Ectodermal cell (in vitro differentiated cells): Measurements from ENCODE around the gene VPS4B.

Experiments used
- H3K27ac ChIP-seq: 2 replicates; pipeline ENCODE4 v1.7.0; 2013; ENCODE audit warnings: mild to moderate bottlenecking, low read depth, low read length; ENCODE audit not compliant: insufficient read depth, poor library complexity, severe bottlenecking
- H3K27me3 ChIP-seq: 2 replicates; pipeline ENCODE4 v1.7.0; 2013; ENCODE audit warnings: mild to moderate bottlenecking, low read length; ENCODE audit not compliant: insufficient read depth, control insufficient read depth, poor library complexity, severe bottlenecking
- H3K36me3 ChIP-seq: one replicate; pipeline ENCODE4 v1.7.0; 2013; ENCODE audit warnings: low read length; ENCODE audit not compliant: control insufficient read depth, insufficient read depth
- H3K4me1 ChIP-seq: one replicate; pipeline ENCODE4 v1.7.0; 2013; ENCODE audit warnings: low read length; ENCODE audit not compliant: control insufficient read depth, insufficient read depth
- H3K4me3 ChIP-seq: 2 replicates; pipeline ENCODE4 v1.7.0; 2013; ENCODE audit warnings: low read depth, low read length, control low read depth; ENCODE audit not compliant: insufficient read depth
- H3K9me3 ChIP-seq: 2 replicates; pipeline ENCODE4 v1.7.0; 2013; ENCODE audit warnings: mild to moderate bottlenecking, low read length, moderate library complexity; ENCODE audit not compliant: control insufficient read depth
- WGBS, 2 experiments: methylation state at CpG; one replicate each; pipeline ENCODE4 v1.1.7; 2013; ENCODE audit warnings: missing lambda C conversion rate in 2 of 2; 5-methylcytosine and 5-hydroxymethylcytosine counted together

VPS4B gene

DNA sequence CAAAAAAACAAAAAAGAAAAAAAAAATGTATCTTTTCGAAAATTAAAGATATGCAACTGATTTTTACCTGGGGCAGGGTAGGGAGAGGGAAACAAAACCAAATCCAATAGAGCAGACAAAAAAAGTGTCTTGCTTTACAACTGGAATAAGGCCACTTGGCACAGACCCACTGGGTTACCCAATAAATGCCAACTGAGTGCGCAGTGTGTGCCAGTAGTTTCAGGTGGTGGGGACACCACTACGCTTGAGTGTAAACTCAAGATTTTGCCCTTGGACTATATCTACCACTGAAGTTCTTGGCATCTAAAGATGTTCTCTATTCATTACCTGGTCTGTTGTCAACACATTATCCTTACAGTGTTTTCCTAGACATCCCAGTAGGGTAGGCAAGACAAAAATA is 16.3 kb downstream of the VPS4B start:
- no peak overlapping the region for H3K27ac ChIP-seq
- WGBS, 2 experiments = 93 to 98% methylated on average over 3 of the region's 3 CpGs
- H3K36me3 ChIP-seq = peaks cover 45% of the 10 kb centered on the region
- H3K9me3 ChIP-seq = no peaks in the 10 kb centered on the region
- no peak overlapping the region for H3K4me3 ChIP-seq
- no peaks in the 10 kb centered on the region for H3K4me1 ChIP-seq
- no peaks in the 10 kb centered on the region for H3K27me3 ChIP-seq

DNA sequence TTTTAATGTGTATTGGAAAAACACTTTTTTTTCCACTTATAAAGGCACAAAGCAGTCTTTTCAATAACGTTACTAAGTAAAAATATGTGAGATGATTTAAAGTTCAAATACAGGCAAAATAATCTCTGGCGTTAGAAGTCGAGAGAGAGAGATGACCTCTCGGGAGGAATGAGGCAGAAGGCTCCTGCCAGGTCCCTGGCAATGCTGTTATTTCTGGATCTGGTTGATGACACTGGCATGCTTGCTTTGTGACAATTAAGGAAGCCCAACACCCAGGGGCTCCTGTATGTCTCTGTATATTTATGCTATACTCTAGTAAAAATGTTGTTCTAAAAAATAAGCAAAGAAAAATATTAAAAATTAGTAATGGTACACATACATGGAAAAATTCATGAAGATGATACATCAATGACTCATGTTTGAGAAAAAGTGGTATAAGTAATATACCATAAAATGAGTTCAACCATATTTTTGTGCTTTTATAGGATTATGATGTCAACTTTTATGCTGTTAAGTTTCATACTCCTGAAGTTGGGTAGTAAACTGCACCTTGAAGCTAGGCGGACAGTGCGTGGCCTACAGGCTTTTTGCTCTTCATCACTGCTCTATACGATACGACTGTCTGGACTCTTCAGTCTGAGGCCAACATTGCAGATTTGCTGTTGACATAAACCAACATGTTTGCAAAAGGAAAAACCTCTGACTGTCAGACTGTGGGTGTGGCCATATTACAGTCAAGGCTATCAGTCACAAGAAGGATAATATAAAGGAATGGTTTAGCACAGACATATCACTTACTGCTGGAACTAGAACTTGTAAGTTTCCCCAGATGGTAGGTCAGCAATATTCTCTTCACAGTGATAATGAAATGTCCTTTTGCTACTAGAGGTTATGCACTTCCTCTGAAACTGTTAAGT is 19.8 kb downstream of the VPS4B start:
- no peaks in the 10 kb centered on the region for H3K27me3 ChIP-seq
- H3K27ac ChIP-seq = no peak overlapping the region
- H3K4me1 ChIP-seq = no peaks in the 10 kb centered on the region
- H3K4me3 ChIP-seq = no peak overlapping the region
- H3K36me3 ChIP-seq = peaks cover 33% of the 10 kb centered on the region
- WGBS, 2 experiments = 94 to 97% methylated on average over 8 of the region's 8 CpGs
- no peaks in the 10 kb centered on the region for H3K9me3 ChIP-seq

DNA sequence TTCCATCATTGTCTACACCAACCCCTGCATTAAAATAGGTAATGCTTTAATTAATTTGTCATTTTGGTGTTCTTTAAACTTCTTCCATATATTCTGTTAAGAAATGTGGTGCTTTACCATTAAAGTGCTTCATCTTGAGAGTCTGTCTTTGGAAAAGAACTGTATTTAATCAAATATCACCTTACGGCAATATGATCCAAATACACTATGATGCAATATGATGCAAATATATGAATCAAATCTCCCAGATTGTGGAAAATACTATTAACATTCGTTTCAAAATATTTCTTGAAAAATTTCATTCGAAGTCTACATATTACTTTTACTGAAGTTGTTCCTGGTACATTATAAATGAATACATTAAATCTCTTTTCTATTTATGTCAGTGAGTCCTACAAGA is 23.0 kb downstream of the VPS4B start:
- Histone ChIP-seq H3K27ac (no peak overlapping the region), H3K4me1 (no peaks in the 10 kb centered on the region), H3K36me3 (peaks cover 50% of the 10 kb centered on the region), H3K9me3 (no peaks in the 10 kb centered on the region), H3K4me3 (no peak overlapping the region), H3K27me3 (no peaks in the 10 kb centered on the region)
- WGBS, 2 experiments = 100% methylated on average over 3 of the region's 3 CpGs; no CpG with 5 or more reads in 1 of the 2 experiments

DNA sequence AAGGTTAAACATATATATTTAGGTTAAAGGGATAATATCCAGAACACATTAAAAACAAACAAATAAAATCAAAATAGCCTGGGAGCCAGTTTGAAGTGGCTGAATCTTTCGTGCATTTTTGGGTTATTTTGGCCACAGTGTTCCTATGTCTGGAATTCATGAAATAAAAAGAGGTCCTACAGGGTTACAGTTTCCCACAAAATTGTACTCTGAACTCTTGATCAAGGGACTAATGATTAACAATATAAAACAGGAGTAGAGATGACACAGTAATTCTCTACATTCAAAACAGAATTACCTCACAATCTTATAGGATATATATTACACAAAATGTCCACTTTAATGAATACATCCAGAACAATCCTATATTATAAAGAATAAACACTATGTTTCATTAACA is 24.9 kb downstream of the VPS4B start:
- Histone ChIP-seq H3K9me3 (no peaks in the 10 kb centered on the region), H3K4me3 (no peak overlapping the region), H3K36me3 (peaks cover 43% of the 10 kb centered on the region), H3K4me1 (no peaks in the 10 kb centered on the region), H3K27ac (no peak overlapping the region), H3K27me3 (no peaks in the 10 kb centered on the region)
- WGBS, 2 experiments = 100% methylated on average over 1 of the region's 1 CpG

DNA sequence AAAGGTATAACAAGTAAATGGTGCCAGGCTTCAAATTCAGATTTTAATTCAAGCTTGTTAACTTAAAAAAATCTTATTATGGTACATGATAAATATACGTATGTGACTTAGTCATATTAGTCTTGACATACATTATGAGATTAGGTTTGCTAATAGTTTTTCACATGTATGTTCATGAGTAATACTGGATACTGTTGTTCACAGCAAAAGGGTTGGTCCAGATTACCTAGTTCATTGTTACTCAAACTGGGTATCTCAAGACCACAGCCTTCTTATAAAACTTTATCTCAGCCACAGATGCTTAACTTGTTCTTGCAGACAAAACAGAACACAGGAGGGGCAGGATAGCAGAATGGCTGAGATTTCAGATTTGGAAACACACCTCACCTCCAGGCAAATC is 26.8 kb downstream of the VPS4B start:
- Histone ChIP-seq H3K4me1 (no peaks in the 10 kb centered on the region), H3K9me3 (no peaks in the 10 kb centered on the region), H3K36me3 (peaks cover 42% of the 10 kb centered on the region), H3K4me3 (no peak overlapping the region), H3K27ac (no peak overlapping the region), H3K27me3 (no peaks in the 10 kb centered on the region)
- 100% methylated on average over 1 of the region's 1 CpG for WGBS, 2 experiments

DNA sequence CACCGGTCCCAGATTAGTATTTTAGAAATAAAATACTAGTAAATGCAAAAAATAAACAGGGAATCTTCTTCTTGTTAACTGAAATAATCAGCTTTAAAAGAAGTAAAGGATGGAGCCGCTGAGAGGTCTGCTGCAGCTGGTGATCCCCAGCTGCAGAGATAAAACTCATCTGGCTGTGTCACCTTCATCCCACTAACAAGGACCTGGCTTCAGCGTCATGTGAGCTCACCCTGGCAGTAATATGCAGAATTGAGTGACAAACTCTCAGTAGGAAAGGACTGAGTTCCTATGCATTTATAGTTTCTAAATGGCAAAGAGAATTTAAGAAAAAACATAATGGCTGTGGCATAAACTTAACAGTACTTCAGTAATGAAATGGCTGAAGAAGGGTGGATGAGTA is 27.3 kb downstream of the VPS4B start:
- Histone ChIP-seq H3K27ac (no peak overlapping the region), H3K36me3 (peaks cover 45% of the 10 kb centered on the region), H3K4me1 (no peaks in the 10 kb centered on the region), H3K27me3 (no peaks in the 10 kb centered on the region), H3K4me3 (no peak overlapping the region), H3K9me3 (no peaks in the 10 kb centered on the region)
- WGBS, 2 experiments = 90 to 98% methylated on average over 2 of the region's 3 CpGs

DNA sequence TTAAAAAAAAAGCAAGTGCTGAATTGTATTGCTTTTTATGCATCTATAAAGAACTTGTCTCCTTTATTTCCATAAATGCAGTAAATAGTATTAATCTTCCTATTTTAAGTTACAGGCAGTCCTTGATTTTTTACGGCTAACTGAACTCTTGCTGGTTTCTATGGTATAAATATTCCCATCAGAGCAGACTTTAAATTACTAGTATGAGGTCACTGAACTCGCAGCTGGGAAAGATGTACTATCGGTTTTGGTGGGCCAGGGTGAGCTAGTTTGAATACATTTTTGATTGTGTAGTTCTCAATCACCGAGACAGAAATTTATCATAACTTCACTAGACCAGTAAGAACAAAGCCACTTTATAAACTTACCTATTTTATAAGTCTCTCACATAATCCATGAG is 34.4 kb downstream of the VPS4B start:
- no peaks in the 10 kb centered on the region for H3K4me1 ChIP-seq
- no peaks in the 10 kb centered on the region for H3K9me3 ChIP-seq
- H3K36me3 ChIP-seq = peaks cover 17% of the 10 kb centered on the region
- no peak overlapping the region for H3K4me3 ChIP-seq
- no peaks in the 10 kb centered on the region for H3K27me3 ChIP-seq
- H3K27ac ChIP-seq = no peak overlapping the region
- WGBS, 2 experiments = 89 to 93% methylated on average over 1 to 4 of the region's 4 CpGs

DNA sequence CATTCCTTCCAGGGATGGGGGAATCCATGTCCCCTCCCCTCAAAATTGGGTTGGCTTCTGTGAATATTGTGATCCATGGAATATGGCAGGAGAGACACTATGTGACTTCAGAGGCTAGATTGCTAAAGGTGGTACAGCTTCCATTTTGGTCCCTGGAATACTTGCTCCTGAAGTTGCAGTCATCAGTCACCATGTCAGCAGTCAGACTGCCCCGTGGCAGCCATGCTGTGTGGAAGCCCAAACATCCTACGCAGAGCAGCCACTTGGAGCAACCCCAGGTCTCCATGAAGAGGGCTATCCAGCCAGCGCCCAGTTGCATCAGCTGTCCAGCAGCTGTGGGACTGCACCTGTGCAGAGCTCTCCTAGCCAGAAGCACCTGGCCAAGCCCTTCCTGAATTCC is 39.4 kb downstream of the VPS4B start:
- no peaks in the 10 kb centered on the region for H3K27me3 ChIP-seq
- no peaks in the 10 kb centered on the region for H3K4me1 ChIP-seq
- no peak overlapping the region for H3K27ac ChIP-seq
- no peak overlapping the region for H3K4me3 ChIP-seq
- H3K9me3 ChIP-seq = no peaks in the 10 kb centered on the region
- 76 to 81% methylated on average over 3 of the region's 3 CpGs for WGBS, 2 experiments
- H3K36me3 ChIP-seq = no peaks in the 10 kb centered on the region

DNA sequence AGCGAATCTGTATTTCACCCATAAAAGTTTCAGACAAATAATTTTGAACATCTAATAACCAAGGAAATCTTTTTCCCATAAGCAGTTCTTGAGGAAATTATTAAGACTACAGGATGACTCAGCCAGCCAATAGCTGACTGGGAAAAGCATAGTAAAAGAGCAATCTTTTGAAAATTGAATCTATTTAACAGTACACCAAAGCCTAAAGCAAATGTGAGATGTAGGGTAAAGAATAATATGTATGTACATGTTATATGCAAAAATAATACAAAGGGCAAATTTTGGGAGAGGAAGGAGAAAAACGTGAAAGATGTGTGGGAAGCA is 42.7 kb downstream of the VPS4B start:
- no peaks in the 10 kb centered on the region for H3K27me3 ChIP-seq
- WGBS, 2 experiments = 80 to 90% methylated on average over 2 of the region's 2 CpGs
- H3K27ac ChIP-seq = no peak overlapping the region
- no peaks in the 10 kb centered on the region for H3K4me1 ChIP-seq
- H3K36me3 ChIP-seq = no peaks in the 10 kb centered on the region
- no peak overlapping the region for H3K4me3 ChIP-seq
- no peaks in the 10 kb centered on the region for H3K9me3 ChIP-seq

DNA sequence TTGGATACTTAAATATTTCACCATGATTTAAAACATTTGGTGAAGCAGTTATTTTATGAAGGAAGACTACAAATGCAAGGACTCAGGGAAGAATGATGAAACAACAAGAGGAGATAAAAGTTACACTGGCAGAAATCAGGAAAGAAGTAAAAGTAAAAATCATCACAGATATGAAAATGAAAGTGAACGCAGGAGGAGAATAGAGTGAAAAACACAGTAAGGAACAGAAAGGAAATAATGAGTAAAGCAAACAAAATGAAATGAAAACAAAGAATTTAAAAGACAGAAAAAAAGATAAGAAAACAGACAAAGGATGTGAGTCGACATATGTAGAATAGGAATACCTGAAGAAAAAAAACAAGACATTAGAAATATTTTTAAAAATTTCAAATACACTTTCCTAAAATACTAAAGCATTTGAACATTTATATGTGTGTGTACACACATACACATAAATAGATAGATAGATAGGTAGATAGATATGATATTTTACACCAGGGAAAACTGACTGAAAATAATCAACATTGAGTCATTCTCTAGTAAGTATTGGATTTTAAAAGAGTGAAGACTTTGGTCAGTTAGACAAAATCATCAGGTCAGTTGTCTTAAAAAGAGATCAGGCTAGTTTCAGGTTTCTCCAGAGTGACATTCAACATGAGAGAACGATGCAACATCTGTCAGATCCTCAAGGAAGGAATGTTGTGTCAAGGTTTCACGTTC is 43.2 kb downstream of the VPS4B start:
- H3K4me1 ChIP-seq = no peaks in the 10 kb centered on the region
- WGBS, 2 experiments = 88 to 90% methylated on average over 3 of the region's 4 CpGs
- H3K27ac ChIP-seq = no peak overlapping the region
- H3K9me3 ChIP-seq = no peaks in the 10 kb centered on the region
- H3K27me3 ChIP-seq = no peaks in the 10 kb centered on the region
- H3K36me3 ChIP-seq = no peaks in the 10 kb centered on the region
- no peak overlapping the region for H3K4me3 ChIP-seq
